ENCODE results near the gene UGT8.

The UGT8 gene

DNA sequence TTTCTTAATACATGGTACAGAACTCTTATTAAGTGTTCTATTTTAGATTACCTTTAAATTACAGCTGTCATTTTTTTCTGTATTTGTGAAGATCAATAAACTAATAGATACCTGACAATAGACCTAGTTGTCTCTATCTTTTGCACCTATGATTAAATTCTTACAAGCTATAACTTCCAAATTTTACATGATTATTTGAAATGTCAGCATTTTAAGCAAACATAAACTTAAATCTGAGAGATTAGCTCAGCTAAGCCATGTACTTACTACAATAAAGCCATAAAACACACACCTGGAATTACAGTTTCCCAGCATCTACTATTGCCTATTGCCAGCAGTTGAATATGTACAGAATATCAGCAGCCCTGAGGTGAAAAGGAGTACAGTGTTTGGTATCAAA is 118.8 kb downstream of the UGT8 start:
- TF ChIP-seq, protein P1, sequence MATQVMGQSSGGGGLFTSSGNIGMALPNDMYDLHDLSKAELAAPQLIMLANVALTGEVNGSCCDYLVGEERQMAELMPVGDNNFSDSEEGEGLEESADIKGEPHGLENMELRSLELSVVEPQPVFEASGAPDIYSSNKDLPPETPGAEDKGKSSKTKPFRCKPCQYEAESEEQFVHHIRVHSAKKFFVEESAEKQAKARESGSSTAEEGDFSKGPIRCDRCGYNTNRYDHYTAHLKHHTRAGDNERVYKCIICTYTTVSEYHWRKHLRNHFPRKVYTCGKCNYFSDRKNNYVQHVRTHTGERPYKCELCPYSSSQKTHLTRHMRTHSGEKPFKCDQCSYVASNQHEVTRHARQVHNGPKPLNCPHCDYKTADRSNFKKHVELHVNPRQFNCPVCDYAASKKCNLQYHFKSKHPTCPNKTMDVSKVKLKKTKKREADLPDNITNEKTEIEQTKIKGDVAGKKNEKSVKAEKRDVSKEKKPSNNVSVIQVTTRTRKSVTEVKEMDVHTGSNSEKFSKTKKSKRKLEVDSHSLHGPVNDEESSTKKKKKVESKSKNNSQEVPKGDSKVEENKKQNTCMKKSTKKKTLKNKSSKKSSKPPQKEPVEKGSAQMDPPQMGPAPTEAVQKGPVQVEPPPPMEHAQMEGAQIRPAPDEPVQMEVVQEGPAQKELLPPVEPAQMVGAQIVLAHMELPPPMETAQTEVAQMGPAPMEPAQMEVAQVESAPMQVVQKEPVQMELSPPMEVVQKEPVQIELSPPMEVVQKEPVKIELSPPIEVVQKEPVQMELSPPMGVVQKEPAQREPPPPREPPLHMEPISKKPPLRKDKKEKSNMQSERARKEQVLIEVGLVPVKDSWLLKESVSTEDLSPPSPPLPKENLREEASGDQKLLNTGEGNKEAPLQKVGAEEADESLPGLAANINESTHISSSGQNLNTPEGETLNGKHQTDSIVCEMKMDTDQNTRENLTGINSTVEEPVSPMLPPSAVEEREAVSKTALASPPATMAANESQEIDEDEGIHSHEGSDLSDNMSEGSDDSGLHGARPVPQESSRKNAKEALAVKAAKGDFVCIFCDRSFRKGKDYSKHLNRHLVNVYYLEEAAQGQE (IDR thresholded peaks at IDR 0.05; ENCODE audit: insufficient replicate concordance, low read depth): no peak
- no peak for TF ChIP-seq POLR2AphosphoS5 (IDR thresholded peaks at IDR 0.05; ENCODE audit: low read depth)
- TF ChIP-seq SPI1 (IDR thresholded peaks at IDR 0.05; ENCODE audit: borderline replicate concordance, low read depth): no peak
- Histone ChIP-seq H3K27ac (replicated peaks) (no peak overlapping the region), H3K4me3 (replicated peaks; ENCODE audit: insufficient read depth, low read length) (no peak overlapping the region), H3K27me3 (ENCODE audit: insufficient read depth, poor library complexity, severe bottlenecking) (no peaks in the 10 kb centered on the region)
- DNase-seq (ENCODE audit: low read depth in 1 of 2, low spot score in 1 of 2): no peak

DNA sequence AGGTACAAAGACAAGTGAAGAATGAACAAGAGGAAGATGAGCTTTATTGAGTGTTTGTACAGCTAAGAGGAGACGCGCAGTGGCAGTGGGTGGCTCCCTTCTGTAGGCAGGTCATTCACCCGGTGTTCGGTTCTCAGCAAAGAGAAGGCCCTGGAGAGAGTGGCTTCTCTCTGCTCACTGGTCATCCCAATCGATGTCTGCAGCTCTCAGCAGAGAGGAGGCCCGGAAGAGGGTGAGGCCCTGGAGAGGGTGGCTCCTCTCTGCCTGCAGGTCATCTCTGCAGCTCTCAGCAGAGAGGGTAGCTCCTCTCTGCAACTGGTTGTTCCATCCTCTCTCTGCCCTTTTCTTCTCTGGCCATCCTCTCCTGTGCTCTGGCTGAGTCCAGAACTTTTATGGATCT is 126.5 kb downstream of the UGT8 start:
- no peaks in the 10 kb centered on the region for H3K27me3 ChIP-seq (ENCODE audit: insufficient read depth, poor library complexity, severe bottlenecking)
- DNase-seq (ENCODE audit: low read depth in 1 of 2, low spot score in 1 of 2): no peak
- H3K27ac ChIP-seq (replicated peaks): no peak overlapping the region
- no peak overlapping the region for H3K4me3 ChIP-seq (replicated peaks; ENCODE audit: insufficient read depth, low read length)
- TF ChIP-seq, protein P1 (IDR thresholded peaks at IDR 0.05; ENCODE audit: insufficient replicate concordance, low read depth): no peak
- TF ChIP-seq SPI1 (IDR thresholded peaks at IDR 0.05; ENCODE audit: borderline replicate concordance, low read depth): no peak
- TF ChIP-seq, protein P2, sequence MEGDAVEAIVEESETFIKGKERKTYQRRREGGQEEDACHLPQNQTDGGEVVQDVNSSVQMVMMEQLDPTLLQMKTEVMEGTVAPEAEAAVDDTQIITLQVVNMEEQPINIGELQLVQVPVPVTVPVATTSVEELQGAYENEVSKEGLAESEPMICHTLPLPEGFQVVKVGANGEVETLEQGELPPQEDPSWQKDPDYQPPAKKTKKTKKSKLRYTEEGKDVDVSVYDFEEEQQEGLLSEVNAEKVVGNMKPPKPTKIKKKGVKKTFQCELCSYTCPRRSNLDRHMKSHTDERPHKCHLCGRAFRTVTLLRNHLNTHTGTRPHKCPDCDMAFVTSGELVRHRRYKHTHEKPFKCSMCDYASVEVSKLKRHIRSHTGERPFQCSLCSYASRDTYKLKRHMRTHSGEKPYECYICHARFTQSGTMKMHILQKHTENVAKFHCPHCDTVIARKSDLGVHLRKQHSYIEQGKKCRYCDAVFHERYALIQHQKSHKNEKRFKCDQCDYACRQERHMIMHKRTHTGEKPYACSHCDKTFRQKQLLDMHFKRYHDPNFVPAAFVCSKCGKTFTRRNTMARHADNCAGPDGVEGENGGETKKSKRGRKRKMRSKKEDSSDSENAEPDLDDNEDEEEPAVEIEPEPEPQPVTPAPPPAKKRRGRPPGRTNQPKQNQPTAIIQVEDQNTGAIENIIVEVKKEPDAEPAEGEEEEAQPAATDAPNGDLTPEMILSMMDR (IDR thresholded peaks at IDR 0.05; ENCODE audit: insufficient read depth, low read length): no peak
- no peak for TF ChIP-seq POLR2AphosphoS5 (IDR thresholded peaks at IDR 0.05; ENCODE audit: low read depth)
- TF ChIP-seq GABPA (IDR thresholded peaks at IDR 0.05; ENCODE audit: low read depth): no peak

DNA sequence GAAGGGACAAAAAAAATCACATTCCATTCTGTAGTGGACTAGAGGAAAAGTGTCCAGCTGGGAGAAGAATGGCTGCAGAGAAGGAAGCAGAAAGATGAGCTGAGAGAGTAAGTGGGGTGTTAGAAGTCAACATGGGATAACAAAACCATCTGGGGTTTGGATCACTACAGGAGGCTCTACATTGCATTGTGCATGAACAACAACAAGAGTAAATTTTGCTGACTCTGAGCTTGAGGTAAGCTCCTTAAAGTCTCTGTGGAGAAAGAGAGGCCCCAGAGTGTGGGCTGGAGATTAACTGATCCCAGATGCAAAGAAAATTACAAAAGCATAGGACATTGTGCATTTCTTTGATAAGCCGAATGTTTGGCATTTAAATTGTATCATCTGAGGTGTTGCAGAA is 128.9 kb downstream of the UGT8 start:
- H3K27ac ChIP-seq (replicated peaks): no peak overlapping the region
- no peaks in the 10 kb centered on the region for H3K27me3 ChIP-seq (ENCODE audit: insufficient read depth, poor library complexity, severe bottlenecking)
- no peak for DNase-seq (ENCODE audit: low read depth in 1 of 2, low spot score in 1 of 2)
- H3K4me3 ChIP-seq (replicated peaks; ENCODE audit: insufficient read depth, low read length): no peak overlapping the region
- TF ChIP-seq GABPA (IDR thresholded peaks at IDR 0.05; ENCODE audit: low read depth) (no peak), SPI1 (IDR thresholded peaks at IDR 0.05; ENCODE audit: borderline replicate concordance, low read depth) (no peak)

Small RNAs within 50 kb of the gene (microRNA-seq; reads per million reads assigned to microRNA genes)
- 106 reads per million, percentile 70 among the genes with 10 or more reads in this experiment for gene MIR577

All from HL-60 (cell line).